ENCODE measurements around the gene PSMD12. TPM values are rescaled to one million over a fixed set of nuclear protein-coding genes. Genes with fewer than 3 reads are reported as not detected.
A peak's percentile ranks its signal among the peaks of the same experiment; 100 is the strongest.

Gene PSMD12
- total RNA-seq, 1 experiment from 2014 or later: 90.5 TPM

DNA sequence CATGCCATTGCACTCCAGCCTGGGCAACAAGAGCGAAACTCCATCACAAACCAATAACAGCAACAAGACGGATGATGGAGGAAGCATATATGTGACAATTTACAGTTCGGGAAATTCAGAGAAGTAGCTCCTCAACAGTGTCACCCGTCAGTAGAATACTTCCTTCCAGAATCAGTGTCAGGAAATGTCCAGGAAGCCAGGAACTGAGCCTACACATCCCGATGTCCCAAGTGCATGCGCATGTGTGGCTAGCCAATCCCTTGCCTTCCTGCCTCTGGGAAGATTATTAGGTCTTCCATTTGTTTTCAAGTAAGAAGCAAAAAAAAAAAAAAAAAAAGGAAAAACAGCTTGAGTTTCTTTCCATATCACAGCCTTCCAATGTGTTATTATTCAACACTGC is 9.3 kb upstream of the PSMD12 start:
- Histone ChIP-seq H3K79me1 (ENCODE audit: insufficient read depth, low read depth, low read length, poor library complexity, severe bottlenecking) (no peaks in the 10 kb centered on the region), H2AFZ (ENCODE audit: low read length) (no peak overlapping the region), H3K9ac (ENCODE audit: extremely low read depth, insufficient read length, low read length) (no peak overlapping the region), H4K91ac (ENCODE audit: insufficient read length, low read depth, low read length) (no peak overlapping the region), H4K20me1 (ENCODE audit: control insufficient read depth, insufficient read depth, insufficient read length) (no peaks in the 10 kb centered on the region), H2BK15ac (ENCODE audit: low read depth, low read length) (no peak overlapping the region), H4K5ac (ENCODE audit: insufficient read length, low read depth, low read length) (no peak overlapping the region), H3K27me3 (ENCODE audit: insufficient read depth, low read length) (no peaks in the 10 kb centered on the region), H2BK5ac (ENCODE audit: insufficient read length, low read length) (no peak overlapping the region), H3K56ac (ENCODE audit: insufficient read length, low read depth, low read length) (no peak overlapping the region), H2BK20ac (ENCODE audit: low read depth, low read length, poor library complexity, severe bottlenecking) (no peak overlapping the region), H3K4me2 (ENCODE audit: insufficient read depth, insufficient read length, low read length) (no peak overlapping the region), H3T11ph (ENCODE audit: low read length) (no peak overlapping the region), H3K9me3 (ENCODE audit: control insufficient read depth, low read depth, low read length) (no peaks in the 10 kb centered on the region), H3K23me2 (ENCODE audit: insufficient read length, low read depth, low read length, poor library complexity, severe bottlenecking) (peaks cover 11% of the 10 kb centered on the region), H3K23ac (ENCODE audit: insufficient read length, low read depth, low read length) (no peak overlapping the region), H3K79me2 (ENCODE audit: insufficient read depth, low read length) (peaks cover 3% of the 10 kb centered on the region; the same call in 1 of the 2 replicates), H2BK120ac (ENCODE audit: low read depth, low read length, poor library complexity, severe bottlenecking) (no peak overlapping the region), H3K4me1 (ENCODE audit: insufficient read depth, low read length) (peaks cover 2% of the 10 kb centered on the region; the same call in 1 of the 2 replicates), H4K8ac (replicated peaks; ENCODE audit: insufficient read length, low read depth, low read length) (no peak overlapping the region), H3K18ac (ENCODE audit: insufficient read length, low read depth, low read length) (no peak overlapping the region), H3K4ac (ENCODE audit: low read depth, low read length) (no peak overlapping the region), H2AK5ac (ENCODE audit: insufficient read length, low read length) (no peak overlapping the region), H2BK12ac (ENCODE audit: insufficient read length, low read depth, low read length) (no peak overlapping the region), H3K14ac (ENCODE audit: insufficient read depth, low read length) (no peak overlapping the region), H3K27ac (ENCODE audit: insufficient read length, low read depth, low read length) (no peak overlapping the region)
- DNase-seq: no peak
- Mint-ChIP-seq H3K4me1 (peaks cover 31% of the 10 kb centered on the region in 2 experiments), H3K27me3 (ENCODE audit: low read depth) (no peaks in the 10 kb centered on the region), H3K36me3 (ENCODE audit: insufficient read depth in 1 of 3, low read depth in 3 of 3) (peaks cover 15 to 16% (median 15%) of the 10 kb centered on the region in 3 experiments), H3K27ac (no peak overlapping the region), H3K4me3 (peak overlapping the region; percentile 81 to 88), H3K9me3 (peaks cover 8 to 12% of the 10 kb centered on the region in 2 experiments)
- WGBS (ENCODE audit: extremely low coverage, insufficient read length, low lambda C conversion rate): no CpG with 5 or more reads among the region's 6 CpGs
- TF ChIP-seq CTCF (conservative IDR thresholded peaks at IDR 0.05): no peak

Data from H9 (cell line).